Colon (tissue), 2 donors: Measurements from ENCODE around the gene CCNC.

Experiments
- FAIRE-seq: peaks from 2 replicates; lab custom pipeline; 2012; peaks lifted over from hg19 to GRCh38; lab: Jason Lieb, UNC
- donor health status: control.
- donor health status: control.

CCNC gene, protein sequence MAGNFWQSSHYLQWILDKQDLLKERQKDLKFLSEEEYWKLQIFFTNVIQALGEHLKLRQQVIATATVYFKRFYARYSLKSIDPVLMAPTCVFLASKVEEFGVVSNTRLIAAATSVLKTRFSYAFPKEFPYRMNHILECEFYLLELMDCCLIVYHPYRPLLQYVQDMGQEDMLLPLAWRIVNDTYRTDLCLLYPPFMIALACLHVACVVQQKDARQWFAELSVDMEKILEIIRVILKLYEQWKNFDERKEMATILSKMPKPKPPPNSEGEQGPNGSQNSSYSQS

DNA sequence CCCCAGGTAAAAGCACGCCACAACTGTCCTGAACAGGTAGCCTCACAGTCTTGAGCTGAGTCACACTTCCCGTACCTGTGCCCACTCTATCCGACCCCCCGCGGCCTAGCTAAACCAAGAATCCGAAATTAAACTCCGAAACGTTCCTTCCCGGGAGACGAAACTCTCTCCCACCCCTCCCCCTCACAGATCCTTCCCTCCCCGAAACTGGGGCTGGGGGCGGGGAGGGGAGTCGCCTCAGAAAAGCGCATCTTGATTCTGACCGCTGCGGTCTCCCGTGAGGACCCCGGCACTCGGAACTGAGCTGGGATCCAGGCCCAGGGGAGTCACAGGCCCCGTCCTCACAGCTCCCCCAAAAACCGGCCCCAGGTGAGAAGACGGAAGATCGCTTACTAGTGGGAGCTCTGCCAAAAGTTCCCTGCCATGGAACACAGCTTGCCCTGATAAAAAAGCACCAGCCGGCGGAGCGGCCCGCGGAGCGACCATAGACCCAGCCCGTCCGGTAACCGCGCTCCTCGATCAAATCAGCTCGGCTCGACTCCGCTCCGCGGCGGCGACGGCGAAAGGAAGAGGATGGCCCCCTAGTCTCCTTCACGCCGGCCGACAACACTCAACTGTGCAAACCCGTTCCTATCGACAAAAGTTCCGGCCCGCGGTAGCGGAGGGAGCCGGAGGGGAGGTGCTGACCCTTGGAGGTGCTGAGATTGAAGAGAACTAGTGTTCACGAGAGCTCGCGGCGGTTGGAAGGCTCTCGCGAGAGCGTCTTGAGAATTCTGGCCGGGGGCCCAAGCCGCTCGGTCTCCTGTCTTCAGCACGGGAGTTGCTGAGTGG lies at the start of gene CCNC:
Gene CCNC, minus strand, starts transcription at position 558 of the 831 bp plus-strand sequence. Its CDS starts 133 bp downstream, at position 425.
- FAIRE-seq, result no peak

DNA sequence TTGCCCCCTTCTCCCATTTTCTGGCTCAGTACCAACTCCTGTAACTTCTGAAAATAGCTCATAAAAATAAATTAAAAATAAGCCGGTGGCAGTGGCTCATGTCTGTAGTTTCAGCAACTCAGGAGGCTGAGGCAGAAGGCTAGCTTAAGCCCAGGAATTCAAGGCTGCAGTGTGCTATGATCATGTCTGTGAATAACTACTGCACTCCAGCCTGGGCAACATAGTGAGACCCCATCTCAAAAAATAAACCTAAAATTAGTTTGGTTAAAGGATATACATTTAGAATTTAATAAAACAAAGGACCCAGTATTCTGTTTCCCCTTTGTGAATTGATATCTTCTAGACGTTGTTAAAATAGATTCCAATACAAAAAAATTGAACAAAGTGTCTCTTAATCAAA lies 48.7 kb upstream of the CCNC start:
- FAIRE-seq, result no peak

DNA sequence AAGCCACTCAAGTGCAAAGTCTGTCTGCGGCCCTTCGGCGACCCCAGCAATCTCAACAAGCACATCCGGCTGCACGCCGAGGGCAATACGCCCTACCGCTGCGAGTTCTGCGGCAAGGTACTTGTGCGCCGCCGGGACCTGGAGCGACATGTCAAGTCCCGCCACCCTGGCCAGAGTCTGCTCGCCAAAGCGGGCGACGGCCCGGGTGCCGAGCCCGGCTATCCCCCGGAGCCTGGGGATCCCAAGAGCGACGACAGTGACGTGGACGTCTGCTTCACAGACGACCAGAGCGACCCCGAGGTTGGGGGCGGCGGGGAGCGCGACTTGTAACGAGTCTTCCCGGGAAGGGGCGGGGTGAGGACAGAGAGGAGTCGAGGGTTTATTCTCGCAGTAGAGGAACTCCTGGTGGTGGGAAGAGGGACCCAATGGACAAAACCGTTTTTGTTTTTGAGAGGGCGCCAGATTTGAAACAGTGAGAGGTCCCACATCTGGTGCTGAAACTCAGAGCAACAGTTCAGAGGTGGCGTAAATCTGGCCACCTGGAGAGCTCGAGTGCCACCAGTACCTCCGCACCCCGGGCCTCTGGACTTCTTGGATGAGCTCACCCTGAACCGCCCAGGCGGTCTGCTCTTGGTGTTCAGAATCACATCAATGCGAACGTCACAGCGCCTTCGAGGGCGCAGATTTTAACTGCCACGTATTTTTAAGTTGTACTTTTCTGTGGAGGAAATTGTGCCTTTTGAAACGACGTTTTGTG lies 46.1 kb upstream of the CCNC start:
- no peak for FAIRE-seq

DNA sequence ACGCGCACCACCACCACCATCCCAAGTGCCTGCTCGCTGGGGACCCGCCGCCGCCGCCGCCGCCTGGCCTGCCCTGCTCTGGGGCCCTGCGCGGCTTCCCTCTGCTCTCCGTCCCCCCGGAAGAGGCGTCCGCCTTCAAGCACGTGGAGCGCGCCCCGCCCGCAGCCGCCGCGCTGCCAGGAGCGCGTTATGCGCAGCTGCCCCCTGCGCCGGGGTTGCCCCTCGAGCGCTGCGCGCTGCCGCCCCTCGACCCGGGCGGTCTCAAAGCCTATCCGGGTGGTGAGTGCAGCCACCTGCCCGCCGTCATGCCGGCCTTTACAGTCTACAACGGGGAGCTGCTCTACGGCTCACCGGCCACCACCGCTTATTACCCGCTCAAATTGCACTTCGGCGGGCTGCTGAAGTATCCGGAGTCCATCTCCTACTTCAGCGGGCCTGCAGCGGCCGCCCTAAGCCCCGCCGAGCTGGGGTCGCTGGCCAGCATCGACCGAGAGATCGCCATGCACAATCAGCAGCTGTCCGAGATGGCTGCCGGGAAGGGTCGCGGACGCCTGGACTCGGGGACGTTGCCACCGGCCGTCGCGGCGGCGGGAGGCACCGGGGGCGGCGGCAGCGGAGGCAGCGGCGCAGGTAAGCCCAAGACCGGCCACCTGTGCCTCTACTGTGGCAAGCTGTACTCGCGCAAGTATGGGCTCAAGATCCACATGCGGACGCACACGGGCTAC lies 45.4 kb upstream of the CCNC start:
- FAIRE-seq, result no peak

DNA sequence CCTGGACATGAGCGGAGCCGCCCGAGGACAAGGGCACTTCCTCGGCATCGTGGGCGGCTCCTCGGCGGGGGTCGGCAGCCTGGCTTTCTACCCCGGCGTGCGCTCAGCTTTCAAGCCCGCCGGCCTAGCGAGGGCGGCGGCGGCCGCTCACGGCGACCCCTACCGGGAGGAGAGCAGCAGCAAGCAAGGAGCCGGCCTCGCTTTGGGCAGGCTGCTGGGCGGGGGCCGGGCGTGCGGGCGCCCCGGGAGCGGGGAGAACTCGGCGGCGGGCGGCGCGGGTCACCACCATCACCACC lies 44.9 kb upstream of the CCNC start:
- no peak for FAIRE-seq

DNA sequence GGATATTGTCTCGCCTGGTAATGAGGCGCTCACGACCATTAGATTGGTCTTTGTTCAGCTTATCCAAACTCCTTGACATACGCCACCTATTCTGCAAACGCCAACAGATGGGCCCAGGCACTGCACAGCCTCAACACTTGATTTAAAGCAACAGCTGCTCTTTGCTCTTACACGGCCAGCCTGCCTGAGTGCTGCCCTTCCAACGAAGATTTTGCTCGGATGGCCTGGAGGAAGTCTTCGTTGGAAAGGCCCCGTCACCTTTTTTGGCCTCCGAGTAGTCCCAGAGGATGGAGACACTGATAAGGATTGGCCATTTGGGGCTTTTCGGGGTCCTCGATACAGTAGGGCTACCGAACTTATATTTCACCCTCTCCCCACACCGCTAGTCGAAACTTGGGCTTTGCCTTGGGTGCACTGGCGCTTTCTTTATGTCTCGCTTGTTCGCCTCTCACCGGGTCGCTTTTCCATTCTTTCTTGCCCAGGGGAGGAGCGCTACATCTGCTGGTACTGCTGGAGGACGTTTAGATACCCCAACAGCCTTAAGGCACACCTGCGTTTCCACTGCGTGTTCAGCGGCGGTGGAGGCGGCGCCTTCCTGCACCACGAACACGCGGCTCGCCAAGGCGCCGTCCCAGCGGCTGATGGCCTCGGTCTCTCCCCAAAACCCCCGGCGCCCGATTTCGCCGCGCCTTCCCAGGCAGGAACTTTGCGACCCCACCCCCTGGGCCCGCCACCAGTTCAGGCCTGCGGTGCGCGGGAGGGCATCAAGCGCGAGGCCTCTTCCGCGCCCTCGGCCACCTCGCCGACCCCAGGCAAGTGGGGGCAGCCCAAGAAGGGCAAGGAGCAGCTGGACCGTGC lies 44.3 kb upstream of the CCNC start:
- no peak for FAIRE-seq

DNA sequence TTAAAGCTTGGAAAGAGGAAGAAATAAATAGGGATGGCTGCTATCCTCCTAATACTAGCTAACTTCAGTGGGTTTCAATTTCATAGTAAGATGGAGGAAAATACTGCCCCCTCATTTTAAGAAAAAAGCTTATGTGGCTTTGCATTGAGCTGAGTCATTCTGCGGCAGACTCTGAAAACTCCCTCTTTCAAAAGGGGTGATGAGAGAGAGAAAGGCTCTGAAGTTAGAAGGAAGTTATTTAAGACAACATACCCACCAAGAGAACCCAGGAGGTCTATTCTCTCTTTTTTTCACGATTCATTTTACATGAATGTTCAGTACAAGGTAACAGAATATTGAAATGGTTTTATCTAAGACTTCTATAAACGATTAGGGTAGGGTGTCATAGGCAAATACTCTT lies 42.7 kb upstream of the CCNC start:
- no peak for FAIRE-seq

DNA sequence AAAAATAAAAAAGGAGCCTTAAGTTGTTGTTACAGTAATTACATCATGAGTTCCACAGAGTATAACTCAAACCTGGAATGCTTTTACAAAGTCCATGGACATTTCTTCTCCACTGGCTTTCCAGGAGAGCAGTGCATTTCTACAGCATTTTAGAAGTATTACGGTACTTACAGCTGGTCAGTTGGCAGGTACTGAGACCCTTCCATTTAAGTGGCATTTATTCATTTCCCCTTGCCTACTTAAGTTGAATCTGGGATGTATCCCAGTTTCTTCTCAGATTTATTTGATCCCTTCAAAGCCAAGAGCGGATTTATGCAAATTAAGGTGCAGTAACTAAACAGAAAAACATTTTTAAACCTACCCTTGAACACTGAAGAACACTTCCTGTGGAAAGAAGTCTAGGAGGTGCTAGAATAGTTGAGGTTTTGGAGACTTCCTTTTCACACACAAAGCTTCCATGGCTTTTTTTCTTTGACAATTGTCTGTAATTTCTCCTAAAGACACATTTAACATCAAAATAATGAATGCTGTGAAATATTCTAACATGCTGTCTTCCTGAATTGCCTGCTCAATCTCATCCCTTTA lies 41.5 kb upstream of the CCNC start:
- no peak for FAIRE-seq

DNA sequence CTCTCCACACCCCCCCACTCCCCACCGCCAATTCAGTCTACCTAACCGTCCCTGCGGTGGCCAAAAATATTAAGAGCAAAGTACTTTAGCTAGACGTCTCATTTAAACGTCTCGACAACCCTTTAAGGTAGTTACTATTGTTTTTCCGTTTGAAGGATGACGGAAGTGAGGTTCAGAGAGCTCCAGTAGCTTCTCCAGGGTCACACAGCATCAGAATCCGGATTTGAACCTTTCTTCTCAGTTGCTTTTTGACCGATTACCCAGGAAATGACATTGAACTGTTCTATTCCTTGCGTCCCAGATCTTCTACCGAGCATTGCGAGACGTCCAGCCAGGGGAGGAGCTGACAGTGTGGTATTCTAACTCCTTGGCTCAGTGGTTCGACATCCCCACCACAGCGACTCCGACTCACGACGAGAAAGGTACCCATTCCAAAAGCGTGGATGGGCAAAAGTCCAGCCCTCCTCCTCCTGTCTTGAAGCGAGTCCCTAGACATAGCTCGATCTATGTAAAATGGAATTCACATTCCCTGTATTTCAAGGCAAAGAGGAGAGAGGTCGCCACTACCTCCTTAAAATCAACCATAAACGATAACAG lies 40.5 kb upstream of the CCNC start:
- no peak for FAIRE-seq

DNA sequence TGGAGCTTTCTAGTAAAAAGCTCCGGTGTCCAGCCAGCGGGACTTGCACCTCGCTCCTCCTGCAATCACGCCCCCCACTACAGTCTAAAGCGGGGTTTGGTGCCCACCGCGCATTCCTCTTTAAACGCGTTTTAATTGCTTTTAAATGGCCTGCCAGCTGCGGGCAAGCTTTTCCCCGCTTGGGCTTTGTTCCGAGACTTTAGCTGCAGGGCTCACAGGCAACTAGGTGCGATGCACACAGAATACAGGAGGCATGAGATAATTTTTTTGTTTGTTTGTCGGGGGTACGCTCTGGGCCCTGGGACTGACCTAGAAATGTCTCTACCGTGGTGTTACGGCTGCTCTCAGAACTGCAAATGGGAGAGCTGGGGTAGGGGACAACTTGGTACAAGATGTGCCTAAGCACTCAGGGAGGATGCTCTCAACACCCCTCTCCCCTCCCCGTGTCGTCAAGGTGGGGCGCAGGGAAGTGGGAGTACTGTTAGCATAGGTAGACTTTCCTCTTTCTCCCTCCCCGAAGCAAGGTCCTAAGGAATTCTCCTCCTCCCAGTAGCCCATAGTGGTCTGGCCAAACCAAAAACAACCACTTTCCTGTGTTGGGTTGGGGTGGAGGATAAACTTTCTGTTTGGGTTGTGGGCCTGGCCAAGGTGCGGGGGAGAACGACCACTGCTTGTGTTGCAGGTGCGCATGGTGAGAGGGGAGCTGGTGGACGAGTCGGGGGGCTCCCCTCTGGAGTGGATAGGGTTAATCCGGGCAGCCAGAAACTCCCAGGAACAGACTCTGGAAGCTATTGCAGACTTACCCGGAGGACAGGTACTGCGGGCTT lies 39.8 kb upstream of the CCNC start:
- FAIRE-seq, result no peak

DNA sequence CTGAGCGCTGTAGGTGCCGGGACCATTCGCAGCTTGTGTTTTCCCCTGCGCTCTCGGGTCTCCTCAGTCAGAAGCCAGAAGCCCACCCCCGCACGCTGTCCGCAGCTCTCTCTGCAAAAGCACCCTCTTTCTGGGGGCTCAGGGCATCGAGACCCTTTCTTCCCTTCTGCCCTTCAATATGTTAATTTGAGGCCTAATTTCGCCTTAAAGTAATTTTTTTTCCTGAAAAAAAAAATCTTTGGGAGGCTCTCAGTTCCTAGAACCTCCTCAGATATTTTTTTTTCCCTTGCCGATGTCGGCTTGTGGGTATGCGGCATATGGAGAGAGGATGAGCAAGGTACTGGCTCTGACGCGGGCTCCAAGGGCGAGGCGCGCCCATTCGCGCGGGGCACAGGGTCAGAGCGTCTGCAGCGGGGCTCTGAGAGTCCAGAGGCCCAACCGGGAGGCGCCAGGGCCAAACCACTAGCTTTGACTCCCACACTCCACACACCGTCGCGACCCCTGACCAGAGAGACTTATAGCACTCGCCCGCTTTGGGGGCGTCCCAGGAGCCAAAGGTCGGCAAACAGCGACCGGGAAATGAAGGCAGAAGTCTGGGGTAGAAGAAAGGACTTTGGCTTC lies 39.1 kb upstream of the CCNC start:
- no peak for FAIRE-seq

DNA sequence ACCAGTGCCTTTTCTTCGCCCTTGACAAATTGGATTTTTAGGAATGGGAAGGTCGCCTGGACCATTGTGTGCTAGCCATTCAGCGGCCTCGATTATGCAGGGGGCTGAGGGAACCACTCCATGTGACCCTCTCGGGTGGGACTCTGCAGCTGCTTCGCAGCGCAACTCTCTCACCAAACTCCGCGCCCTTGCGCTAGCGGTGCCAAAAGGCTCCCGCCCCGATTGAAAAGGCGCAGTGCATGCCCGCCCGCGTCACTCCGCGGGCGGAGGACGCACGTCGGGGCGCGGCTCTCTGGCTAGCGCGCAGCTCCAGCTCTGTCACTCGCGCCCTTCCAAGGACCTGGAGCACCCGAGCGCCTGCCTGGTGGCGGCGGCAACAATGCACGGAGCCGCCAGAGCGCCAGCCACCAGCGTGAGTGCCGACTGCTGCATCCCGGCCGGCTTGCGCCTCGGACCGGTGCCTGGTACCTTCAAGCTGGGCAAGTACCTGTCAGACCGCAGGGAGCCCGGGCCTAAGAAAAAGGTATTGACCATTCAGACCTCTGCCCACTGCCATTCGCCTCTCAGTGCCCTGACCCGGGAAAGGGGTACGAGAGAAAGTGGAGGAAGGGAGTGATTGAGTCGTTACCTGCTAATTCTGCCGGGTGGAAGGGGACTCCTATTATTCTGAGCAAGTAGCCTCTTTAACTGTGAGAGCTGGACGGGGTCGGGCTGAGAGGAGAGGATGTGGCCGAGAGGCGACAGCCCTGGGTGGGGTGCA lies 38.4 kb upstream of the CCNC start, which contains the start of gene PRDM13:
Gene PRDM13, plus strand, starts transcription at position 178 of the 760 bp plus-strand sequence. Its CDS starts 202 bp downstream, at position 380.
- FAIRE-seq, result no peak

DNA sequence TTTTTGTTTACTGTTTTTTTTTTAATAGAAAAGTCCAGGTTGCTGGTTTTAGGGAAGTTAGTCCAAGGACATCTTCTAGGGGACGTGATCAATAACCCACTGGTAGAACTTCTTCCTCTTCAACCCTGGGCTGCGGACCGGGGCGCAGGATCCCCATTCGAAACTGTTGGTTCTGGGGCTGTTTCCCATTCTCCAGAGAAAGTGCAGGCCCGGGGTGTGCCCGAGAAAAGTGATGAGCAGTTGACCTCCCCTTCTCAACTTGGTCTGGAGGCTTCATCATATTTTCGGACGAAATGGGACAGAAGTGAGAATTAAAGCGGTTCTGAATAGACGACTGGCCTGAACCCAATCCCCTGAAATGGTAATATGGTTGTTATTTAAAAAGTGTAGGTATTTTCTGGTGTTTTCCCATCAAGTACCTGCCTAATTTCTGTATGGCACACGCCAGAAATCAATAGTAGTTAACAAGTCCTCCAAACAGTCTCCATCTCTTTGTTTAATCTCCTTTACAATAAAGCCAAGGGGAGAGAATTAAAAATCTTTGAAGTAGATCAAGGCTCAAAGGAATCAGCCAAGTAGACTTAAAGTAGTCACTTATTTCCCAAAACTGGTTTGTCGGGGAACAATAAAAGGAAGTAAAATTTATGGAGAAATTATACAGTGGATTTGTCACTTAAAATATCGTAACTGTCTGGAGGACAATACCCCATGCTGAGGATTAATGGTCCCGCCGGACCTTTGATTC lies 37.6 kb upstream of the CCNC start:
- FAIRE-seq, result no peak

DNA sequence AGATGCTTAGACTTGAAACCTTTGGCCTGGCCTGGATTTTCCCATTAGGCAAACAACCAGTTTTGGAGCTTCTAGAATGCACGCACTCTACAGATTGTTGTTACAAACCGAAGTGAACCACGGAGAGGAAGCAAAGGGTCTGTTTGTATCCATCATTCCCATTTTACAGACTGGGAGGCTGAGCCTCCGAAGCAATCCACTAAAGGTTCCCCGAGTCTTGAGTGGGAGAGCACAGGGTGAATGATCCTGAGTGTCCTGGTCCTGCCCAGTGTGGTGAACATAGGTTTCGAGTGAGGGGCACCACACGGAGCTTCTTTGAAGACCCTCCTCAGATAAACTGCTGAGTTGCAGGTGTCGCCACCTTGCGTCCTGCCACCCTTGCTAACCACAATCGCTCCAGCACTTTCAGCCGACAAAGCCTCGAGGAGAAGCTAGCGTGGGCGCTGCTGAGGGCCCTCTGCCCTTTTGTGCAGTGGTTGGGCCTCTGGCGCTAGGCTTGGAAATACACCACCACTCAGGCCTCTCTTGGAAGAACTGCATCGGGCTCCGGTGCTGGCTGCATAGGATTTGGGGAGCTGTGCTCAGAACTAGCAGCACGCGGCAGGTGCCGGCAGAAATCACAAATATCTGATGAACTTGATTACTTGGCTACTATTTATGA lies 36.7 kb upstream of the CCNC start:
- no peak for FAIRE-seq

DNA sequence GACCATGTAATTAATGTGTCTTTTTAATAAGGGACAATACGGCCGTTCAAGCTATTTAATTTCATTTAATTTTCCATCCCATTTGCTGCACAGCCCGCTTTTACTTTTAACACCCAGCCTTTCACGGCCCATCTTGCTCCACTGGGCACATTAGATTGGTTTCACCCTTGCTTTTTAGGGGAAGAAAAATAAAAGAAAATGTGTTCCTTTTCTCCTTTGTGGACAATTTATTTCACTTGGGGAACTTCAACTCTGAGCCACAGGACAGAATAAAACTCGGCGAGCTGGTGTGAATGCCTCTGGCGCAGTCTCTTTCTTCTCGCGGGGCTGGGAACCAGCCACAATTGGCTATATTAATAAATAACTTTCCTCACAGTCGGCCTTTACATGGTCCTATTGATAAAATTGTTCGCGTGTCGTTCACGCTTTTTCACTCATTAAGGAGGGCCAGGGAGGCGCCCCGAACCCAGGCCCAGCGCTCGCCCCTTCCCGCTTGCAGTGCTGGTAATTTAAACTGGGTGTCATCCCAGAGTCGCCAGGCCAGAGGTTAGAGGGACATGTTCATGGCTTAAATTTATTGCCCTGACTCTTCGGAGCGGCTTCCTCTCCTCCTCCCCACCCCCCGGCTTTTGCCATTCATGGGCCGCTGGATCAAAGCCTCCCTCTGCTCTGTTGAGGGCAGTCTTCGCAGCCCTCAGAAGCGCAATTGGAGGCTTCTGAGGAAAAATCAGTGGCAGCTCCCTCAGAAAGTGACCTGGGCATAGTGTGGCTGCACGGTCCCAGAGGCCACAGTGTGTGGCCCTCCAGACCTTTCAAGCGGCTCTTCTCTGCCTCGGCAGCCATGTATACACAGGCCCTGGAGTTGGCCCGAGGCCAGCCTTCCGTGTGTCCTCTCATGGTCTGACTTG lies 36.0 kb upstream of the CCNC start:
- no peak for FAIRE-seq
